HL-60 (cell line): ENCODE data around the gene IL36A.

Experiments
- DNase-seq, 2 experiments: peaks; one replicate each; pipeline ENCODE4 v3.0.0-alpha.2; 2010 to 2020; ENCODE audit warnings: low read depth in 1 of 2, low spot score in 1 of 2
- H3K27ac ChIP-seq: fragments of 250-450 bp; sonication (Bioruptor Pico); replicated peaks from 2 replicates; pipeline ENCODE4 v1.5.1; 2020; ENCODE audit warnings: mild to moderate bottlenecking, moderate library complexity
- H3K27me3 ChIP-seq: fragments of 250-450 bp; sonication (Bioruptor Pico); 2 replicates; pipeline ENCODE4 v1.5.1; 2021; ENCODE audit warnings: mild to moderate bottlenecking, moderate library complexity; ENCODE audit not compliant: insufficient read depth, poor library complexity, severe bottlenecking
- H3K4me3 ChIP-seq: replicated peaks from 2 replicates; pipeline ENCODE4 v1.5.1; 2011; ENCODE audit warnings: mild to moderate bottlenecking, control low read depth, low read length; ENCODE audit not compliant: insufficient read depth
- GABPA ChIP-seq: IDR thresholded peaks from 2 replicates; pipeline ENCODE4 v1.6.1; 2012; ENCODE audit warnings: low read depth
- POLR2AphosphoS5 ChIP-seq: IDR thresholded peaks from 2 replicates; pipeline ENCODE4 v1.6.1; 2012; ENCODE audit warnings: low read depth
- SPI1 ChIP-seq: IDR thresholded peaks from 2 replicates; pipeline ENCODE4 v1.6.1; 2012; ENCODE audit warnings: low read depth, mild to moderate bottlenecking, borderline replicate concordance
- TF ChIP-seq, protein P1 (sequence below): IDR thresholded peaks from one replicate; pipeline ENCODE4 v1.5.1; 2011; ENCODE audit warnings: low read length, control low read depth, inconsistent platforms; ENCODE audit not compliant: insufficient read depth
- TF ChIP-seq, protein P2 (sequence below): IDR thresholded peaks from 2 replicates; pipeline ENCODE4 v1.6.1; 2012; ENCODE audit warnings: low read depth; ENCODE audit not compliant: insufficient replicate concordance

The IL36A gene

DNA sequence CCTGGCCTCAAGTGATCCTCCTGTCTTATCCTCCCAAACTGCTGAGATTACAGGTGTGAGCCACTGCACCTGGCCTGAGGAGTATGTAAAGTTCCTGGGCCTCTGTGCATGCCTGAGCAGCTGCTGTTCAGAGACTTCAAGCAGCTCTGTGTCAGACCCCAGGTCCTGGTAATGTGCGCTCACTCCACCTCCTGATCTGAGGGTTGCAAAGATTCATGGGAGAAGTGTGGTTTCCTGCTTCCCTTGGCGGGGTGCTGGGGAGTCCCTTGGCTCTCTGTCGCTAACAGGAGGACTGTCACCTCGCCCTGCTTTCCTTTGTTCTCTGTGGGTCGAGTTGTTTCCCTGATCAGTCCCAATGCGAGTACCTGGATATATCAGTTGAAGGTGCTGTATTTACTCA is 8.6 kb upstream of the IL36A start:
- TF ChIP-seq, protein P1, sequence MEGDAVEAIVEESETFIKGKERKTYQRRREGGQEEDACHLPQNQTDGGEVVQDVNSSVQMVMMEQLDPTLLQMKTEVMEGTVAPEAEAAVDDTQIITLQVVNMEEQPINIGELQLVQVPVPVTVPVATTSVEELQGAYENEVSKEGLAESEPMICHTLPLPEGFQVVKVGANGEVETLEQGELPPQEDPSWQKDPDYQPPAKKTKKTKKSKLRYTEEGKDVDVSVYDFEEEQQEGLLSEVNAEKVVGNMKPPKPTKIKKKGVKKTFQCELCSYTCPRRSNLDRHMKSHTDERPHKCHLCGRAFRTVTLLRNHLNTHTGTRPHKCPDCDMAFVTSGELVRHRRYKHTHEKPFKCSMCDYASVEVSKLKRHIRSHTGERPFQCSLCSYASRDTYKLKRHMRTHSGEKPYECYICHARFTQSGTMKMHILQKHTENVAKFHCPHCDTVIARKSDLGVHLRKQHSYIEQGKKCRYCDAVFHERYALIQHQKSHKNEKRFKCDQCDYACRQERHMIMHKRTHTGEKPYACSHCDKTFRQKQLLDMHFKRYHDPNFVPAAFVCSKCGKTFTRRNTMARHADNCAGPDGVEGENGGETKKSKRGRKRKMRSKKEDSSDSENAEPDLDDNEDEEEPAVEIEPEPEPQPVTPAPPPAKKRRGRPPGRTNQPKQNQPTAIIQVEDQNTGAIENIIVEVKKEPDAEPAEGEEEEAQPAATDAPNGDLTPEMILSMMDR: no peak
- TF ChIP-seq, protein P2, sequence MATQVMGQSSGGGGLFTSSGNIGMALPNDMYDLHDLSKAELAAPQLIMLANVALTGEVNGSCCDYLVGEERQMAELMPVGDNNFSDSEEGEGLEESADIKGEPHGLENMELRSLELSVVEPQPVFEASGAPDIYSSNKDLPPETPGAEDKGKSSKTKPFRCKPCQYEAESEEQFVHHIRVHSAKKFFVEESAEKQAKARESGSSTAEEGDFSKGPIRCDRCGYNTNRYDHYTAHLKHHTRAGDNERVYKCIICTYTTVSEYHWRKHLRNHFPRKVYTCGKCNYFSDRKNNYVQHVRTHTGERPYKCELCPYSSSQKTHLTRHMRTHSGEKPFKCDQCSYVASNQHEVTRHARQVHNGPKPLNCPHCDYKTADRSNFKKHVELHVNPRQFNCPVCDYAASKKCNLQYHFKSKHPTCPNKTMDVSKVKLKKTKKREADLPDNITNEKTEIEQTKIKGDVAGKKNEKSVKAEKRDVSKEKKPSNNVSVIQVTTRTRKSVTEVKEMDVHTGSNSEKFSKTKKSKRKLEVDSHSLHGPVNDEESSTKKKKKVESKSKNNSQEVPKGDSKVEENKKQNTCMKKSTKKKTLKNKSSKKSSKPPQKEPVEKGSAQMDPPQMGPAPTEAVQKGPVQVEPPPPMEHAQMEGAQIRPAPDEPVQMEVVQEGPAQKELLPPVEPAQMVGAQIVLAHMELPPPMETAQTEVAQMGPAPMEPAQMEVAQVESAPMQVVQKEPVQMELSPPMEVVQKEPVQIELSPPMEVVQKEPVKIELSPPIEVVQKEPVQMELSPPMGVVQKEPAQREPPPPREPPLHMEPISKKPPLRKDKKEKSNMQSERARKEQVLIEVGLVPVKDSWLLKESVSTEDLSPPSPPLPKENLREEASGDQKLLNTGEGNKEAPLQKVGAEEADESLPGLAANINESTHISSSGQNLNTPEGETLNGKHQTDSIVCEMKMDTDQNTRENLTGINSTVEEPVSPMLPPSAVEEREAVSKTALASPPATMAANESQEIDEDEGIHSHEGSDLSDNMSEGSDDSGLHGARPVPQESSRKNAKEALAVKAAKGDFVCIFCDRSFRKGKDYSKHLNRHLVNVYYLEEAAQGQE: no peak
- TF ChIP-seq POLR2AphosphoS5 (no peak), SPI1 (no peak), GABPA (no peak)
- Histone ChIP-seq H3K27ac (no peak overlapping the region), H3K4me3 (no peak overlapping the region), H3K27me3 (no peaks in the 10 kb centered on the region)
- no peak for DNase-seq

DNA sequence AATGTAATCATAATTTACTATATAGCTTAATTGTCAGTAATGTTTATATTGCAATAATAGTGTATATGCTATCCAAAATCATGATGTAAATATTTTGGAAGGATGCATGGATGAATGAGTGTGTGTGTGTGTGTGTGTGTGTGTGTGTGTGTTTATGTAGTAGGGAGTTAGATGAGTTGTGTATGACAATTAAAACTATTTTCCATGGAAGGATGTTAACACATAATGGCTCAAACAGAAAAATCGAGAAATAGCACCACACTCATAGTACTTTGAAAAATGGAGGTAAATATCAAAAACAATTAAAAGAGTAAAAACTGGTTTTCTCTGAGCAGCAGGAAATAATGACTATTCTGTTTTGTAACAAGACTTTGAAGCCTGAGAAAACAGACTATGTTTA is 8.1 kb upstream of the IL36A start:
- H3K27ac ChIP-seq: no peak overlapping the region

DNA sequence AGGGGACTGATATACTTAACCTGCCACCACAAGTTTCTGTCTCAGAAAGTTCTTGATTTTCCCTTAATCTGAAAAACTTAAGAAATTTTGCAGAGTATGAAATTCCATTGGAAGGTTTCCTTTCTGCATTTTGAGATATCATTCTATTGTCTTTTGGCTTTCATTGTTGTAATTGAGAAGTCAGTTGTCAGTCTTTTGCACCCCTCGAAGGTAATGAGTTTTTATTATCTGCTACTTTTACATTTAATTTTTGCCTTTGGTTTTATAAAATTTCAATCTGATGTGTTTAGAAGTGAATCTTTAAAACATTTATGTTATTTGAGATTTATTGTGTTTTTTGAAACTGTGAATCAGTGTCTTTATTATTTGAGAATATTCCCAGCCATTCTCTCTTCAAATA is 4.8 kb upstream of the IL36A start:
- DNase-seq: no peak
- H3K27ac ChIP-seq: no peak overlapping the region
- no peak overlapping the region for H3K4me3 ChIP-seq
- no peaks in the 10 kb centered on the region for H3K27me3 ChIP-seq
- TF ChIP-seq SPI1 (no peak), GABPA (no peak), POLR2AphosphoS5 (no peak)
- TF ChIP-seq, protein P2: no peak
- TF ChIP-seq, protein P1: no peak

More for the DNA sequence above, 8.1 kb upstream of the IL36A start:
- Histone ChIP-seq H3K4me3 (no peak overlapping the region), H3K27me3 (no peaks in the 10 kb centered on the region)
- no peak for DNase-seq
- TF ChIP-seq, protein P2: no peak
- TF ChIP-seq POLR2AphosphoS5: no peak
- no peak for TF ChIP-seq GABPA
- TF ChIP-seq, protein P1: no peak
- TF ChIP-seq SPI1: no peak
